GM19240 (cell line): Measurements from ENCODE around the gene KATNB1.
"Not testable (repeated sequence)": the region's sequence is repeated elsewhere in the genome, so short reads cannot be mapped to it uniquely, and the experiment has no call there.

Experiments used
- DNase-seq: peaks from one replicate; pipeline ENCODE4 v3.0.0; 2011; ENCODE audit warnings: low spot score; ENCODE audit not compliant: insufficient read length

The KATNB1 gene

DNA sequence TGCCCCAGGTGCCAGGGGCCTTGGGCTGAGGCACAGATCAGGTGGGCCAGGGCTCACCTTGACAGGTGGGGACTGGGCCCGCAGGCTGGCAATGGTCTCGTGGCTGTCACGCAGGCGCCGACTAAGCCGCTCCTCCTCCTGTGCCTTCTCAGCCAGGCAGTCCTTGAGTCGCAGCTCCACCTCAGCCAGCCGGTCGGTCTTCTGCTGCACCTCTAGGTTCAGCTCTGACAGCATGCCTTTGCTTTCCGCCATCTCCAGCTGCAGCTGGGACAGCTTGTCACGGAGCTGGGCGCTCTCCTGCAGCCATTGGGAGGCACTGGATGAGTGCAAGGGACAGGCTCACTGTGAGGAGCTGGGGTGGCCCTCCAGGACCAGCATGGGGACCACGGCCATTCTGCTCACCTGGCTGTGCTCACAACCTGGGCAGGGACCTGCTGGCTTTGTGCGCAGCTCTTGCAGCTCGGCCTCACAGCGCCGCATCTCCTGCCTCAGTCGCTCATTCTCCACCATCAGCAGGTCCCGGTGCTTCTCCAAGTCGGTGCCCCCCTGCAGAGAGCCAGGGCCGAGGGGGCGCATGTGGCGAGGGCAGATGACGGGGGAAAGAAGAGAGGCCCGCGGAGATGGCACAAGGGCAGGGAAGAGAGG is 35.7 kb downstream of the KATNB1 start:
- no peak for DNase-seq

DNA sequence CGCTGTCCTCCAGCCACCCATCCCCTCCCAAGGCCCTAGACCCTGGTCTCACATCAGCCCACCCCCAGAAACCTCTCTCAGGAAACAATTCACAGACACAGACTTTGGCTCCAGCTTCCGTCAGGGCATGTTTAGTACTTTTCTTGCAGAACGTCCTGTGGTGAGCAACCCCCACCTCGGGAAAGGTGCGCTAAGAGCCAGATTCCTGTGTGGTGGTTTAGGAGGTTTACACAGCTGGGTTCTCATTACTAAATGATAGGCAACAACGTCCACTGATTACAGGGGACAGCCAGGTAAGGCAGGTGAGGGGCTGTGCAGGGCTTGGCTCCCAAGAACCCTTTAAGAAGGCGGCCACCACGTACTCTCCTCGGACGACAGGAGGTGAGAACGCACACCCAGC is 37.4 kb downstream of the KATNB1 start:
- DNase-seq = no peak

DNA sequence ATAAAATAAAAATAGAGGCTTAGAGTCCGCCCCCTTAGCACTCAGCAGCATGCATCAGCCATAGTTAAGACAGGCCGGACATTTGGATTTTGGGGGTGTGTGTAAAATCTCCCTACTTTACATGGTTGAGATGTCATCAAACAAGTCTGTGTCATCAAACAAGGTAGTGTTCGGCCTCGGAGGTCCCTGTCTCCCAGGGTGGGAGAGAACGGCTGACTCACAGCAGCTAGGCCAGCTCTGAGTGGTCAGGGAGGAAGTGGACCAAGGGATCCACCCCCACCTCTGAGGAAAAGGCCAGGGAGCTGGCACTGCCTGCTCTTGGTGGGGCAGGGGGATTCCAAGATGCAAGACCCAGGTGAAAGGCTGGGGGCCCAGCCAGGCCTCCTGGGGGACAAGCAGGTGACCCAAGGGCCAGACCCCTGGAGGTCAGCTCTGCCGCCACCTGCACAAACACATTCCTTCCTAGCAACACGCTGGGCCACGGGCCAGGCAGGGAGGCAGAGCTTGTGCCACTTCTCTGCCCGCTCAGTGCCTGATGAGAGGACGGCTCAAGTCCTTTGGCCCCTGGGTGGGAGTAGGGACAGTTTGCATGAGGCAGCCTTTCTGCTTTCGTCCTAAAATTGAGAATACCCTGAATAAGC is 38.2 kb downstream of the KATNB1 start:
- no peak for DNase-seq

DNA sequence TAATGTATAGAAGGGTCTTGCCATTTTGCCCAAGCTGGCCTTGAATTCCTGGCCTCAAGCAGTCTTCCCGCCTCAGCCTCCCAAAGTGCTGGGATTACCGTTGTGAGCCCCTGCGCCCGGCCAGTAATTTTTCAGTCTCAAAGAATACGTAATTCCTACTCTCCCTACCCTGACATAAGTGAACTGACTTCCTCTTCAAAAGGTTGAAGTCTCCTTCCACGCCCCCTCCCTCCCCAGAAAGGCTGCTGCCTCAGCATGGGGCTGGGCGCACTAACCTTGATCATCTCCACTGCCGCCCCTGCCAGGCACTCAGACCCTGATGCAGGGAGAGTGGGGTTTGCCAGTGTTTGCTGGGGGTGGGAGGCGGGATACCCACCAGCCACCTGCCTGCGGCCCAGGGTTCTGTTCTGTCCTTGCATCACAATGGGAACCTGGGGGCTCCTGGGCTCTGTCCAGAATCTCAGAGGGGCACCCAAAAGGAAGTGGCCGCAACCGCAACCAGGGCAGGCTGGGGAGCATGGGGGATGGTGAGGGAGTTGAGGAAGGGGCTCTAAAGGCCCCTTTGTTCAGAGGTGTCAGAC is 39.2 kb downstream of the KATNB1 start:
- no peak for DNase-seq

DNA sequence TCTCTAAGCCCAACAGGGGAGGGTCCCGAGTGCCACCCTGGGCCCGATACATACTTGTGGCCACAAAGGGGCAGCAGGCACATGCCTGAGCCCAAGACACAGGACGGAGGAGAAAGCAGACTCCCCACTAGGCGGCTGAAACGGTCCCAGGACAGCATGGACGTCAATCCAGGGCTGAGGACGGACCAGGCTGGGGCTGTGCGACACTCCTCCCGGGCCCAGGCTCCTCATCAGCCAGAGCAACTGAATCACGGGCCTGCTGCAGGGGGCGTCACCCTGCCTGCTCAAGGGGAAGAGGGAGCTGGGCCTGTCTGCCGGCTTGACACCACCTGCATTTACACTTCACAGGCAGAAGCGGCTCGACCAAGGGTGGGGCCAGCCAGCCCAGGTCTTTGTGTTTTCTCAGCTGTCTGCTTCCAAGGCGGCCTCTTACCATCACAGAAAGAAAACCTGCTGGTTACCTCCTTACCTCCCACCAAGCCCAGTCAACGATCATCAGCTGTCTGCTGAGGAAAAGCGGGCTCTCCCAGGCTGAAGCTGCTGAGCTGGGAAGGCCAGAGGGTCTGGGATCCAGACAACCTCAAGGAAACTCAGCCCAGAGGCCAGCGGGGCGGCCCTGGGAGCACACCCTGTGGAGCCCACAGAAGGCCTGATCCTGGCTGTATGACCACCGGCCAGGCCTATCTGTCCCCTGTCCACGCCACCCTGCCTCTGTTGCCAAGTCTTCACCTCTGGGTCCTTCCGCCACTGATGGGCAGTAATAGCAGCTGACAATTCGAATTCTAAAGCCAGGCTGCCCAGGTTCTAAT is 40.3 kb downstream of the KATNB1 start:
- DNase-seq = no peak

DNA sequence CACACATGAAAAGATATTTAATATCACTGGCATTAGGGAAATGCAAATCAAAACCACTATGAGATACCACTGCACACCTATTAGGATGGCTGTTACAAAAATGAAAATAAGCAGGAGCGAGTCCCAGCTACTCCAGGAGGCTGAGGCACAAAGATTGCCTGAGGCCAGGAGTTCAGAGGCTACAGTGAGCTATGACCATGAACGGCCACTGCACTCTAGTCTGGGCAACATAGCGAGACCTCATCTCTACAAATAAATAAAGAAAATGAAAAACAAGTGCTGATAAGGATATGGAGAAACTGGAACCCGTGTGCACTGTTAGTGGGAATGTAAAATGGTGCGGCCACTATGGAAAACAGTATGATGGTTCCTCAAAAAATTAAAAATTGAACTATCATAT is 43.1 kb downstream of the KATNB1 start:
- no peak for DNase-seq

DNA sequence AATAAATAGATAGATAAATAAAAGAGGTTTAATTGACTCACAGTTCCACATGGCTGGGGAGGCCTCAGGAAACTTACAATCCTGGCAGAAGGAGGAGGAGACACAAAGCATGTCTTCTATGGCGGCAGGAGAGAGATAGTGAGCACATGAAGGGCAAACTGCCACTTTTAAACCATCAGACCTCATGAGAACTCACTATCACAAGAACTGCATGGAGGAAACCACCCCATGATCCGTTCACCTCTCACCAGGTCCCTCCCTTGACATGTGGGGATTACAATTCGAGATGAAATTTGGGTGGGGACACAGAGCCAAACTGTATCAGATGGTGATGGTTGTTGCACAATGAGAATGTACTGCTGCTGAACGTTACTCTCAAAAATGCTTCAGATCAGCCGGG is 44.3 kb downstream of the KATNB1 start:
- DNase-seq = not testable (repeated sequence)

DNA sequence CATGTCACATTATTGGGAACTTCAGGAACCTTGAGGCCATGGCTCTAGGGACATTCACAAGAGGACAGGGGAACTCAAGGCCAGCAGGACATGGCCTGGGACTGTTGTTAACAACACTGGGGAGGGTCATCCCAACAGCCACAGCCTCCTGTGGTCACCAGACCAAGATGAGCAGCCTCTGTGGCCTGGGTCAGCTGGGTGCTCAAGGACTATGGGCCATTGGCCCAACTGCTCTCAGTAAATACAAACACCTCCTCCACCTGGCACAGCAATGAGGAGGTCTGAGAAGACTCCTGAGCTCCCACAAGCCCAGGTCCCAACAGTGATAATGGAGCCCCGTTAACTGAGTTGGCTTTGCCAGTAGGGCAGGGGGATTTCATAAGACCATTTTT is 45.8 kb downstream of the KATNB1 start:
- no peak for DNase-seq

DNA sequence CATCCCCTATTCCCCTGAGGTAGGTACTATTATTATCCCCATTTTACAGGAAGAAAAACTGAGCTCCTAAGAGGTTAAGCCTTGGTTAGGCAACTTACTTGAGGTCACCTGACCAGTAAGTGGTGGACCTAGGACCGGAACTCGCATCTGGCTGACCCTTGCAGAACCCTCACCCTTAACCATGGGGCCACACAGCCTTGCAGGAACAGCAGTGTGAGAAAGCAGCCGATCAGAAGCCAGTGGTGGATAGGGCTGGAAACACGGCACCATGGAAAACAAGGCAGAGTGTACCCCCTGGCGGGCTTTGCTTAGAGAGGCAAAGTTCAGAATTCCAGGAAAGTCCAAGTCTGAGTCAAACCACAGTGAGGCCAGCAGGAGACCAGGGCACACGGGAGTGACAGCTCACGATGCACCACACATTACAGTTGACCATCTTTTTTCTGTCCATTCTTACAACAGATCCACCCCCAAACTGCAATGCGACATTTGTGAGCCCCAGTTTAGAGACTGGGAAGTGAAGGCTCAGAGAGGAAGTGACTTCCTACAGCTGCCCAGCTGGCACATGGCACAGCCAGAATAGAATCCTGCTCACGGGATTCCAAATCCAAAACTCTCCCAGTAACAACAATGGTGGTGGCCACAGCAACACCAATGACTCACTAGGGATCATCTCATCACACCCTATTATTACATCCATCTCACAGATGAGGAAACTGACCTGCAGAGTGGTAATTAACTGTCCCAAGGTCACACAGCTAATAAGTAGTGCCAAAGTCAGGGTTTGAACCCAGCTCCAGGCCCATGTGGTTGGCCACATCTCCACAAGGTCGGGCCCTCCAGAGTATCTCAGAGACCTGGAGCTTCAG is 46.4 kb downstream of the KATNB1 start:
- no peak for DNase-seq

DNA sequence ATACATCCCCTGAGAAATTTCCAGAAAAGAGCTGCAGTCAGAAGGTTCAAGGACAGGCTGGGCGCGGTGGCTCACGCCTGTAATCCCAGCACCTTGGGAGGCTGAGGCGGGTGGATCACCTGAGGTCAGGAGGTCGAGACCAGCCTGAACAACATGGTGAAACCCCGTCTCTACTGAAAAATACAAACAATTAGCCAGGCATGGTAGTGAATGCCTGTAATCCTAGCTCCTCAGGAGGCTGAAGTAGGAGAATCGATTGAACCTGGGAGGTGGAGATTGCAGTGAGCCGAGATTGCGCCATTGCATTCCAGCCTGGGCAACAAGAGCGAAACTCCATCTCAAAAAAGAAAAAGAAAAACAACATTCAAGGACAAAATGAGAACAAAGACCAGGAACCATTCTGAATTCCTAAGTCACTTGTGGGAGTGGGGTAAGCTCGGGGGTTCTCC is 47.1 kb downstream of the KATNB1 start:
- not testable (repeated sequence) for DNase-seq

DNA sequence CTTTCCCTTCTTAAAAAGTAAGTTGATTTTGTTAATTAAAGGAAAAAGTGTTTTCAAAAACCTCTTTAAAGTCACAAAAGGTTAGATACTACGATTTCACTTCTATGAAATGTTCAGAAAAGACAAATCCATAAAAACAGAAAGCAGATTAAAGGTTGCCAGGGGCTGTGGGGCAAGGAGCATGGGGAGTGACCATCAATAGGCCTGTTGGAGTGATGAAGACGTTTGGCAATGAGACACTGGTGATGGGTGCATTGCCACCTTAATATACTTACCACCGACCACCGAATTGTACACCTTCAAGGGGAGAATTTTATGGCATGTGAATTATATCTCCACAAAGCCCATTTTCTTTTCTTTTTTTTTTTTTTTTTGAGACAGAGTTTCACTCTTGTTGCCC is 47.5 kb downstream of the KATNB1 start:
- DNase-seq = no peak

DNA sequence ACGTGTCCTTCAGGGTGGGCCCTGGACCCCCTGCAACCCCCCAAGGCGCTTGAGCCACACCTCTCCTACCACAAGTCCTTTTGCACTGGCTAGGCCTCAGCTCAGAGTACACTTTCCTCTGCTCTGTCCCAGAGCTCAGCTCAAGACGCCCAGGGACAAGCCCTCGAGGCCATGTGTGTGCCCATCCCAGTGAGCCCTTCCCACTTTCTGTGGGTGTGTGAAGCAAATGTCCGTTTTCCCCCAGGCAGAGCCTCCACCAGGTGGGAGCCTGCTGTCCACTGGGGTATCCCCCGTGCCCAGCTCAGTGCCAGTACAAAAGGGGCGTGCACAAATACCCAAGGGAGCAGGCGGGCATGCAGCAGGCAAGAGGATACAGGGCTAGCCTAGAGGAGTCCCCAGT is 48.3 kb downstream of the KATNB1 start:
- DNase-seq = no peak

DNA sequence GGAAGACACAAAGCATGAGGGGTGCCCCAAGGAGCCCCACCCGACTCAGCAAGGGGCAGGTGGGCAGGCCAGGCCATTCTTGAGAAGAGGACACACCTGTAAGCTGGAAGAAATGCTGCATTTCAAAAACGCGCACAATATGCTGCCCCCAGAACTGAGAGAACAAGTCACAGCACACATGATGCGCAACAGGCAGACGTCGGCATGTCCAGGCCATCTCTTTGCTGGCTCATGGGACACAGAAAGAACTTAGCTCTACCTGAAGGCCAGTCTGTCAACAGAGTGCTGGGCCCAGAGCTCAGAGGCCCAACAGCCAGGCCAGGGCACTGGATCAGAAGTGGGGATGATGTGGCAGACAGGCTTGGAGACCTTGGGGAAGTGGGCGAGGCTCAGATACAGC is 48.8 kb downstream of the KATNB1 start:
- DNase-seq = no peak

DNA sequence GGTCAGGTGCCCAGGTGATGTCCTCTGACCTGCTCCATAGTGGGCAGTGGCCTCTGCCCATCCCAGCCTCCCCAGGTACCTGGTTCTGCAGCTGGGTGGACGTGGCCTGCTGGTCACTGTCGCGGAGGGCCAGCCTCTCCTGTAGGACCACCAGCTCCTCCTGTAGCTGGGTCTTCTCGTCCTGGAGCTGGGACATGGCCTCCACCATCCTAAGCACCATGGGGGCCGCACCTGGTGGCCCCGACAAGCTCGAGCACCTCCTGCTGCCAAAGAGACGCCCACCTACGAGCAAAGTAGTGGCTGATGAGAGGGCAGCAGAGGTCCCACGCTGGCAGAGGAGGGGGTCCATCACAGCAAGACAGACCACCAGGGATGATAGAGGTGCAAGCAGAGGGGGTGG is 49.8 kb downstream of the KATNB1 start:
- no peak for DNase-seq

DNA sequence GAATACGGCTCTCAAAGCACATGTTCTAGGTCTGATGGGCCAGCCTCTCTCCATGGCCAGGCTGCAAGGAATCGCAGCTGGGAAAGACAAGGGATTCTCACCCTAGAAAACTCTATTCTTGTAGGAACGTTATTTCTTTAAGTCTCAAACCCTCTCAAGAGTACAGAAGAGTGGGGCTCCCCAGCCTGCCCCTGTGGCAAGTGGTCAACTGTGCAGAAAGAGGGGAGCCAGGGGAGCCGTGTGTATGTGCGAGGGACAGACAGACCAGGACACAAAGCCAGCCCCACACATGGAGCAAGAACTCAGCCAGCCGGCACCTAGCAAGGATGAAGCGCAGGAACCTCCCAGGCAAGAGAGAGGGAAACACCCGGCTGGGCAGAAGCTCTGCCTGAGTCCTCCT is 50.4 kb downstream of the KATNB1 start:
- no peak for DNase-seq

DNA sequence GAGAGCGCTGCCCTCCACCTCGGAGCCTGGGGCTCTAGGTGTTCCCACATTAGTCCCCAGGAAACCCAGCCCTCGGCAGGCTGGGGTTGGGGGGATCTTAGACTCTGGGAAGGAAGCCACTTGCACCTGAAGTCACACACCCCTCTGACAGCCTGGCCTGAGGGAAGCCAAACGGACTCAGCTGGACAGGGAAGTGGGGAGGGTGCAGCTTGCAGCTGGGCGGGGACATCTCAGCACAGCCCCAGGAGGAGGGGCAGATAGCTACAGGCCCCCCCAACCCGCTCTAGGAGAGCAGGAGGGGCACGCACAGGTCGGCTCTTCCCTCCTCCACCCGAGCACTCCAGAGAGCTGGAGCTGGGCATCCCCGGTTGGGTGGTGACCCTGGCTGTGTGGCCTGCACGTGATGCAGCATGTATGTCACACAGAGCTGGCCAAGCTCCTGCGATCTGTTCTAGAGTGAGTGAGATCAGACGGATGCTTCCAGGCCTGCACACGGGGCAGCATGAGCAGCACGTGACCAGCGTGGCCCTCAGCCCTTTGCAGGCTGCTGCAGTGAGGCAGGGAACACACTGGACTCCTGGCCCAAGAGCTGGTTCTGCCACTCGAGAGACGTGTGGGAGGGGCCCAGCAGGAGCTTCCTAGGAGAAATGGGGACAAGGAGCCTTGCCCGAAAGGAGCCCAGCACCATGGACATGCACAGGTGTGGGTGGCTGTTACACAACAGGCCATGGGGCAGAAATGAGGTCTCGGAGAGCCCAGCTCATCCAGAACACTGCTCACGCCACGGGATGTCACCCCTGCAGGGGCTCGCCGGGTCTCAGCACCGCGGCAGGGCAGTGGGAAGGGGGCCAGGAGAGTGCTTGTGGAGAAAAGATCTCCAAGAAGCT is 51.3 kb downstream of the KATNB1 start:
- DNase-seq = no peak

DNA sequence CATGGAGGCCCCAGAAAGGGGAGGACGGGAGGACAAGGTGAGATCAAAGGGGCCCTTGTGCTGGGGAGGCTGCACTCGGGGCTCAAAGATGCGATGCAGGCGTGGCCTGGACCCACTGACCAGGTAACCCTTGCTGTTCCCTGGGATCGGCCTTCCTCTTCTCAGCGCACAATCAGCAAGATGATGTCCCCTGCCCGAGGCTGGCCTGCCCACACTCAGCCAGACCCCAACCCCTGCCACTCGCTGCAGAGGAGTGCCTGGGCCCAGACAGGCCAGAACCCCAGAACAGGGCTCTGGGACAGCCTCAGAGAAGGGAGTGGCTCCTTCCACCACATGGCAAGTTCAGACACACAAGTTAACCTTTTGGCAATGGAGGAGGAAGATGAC is 51.9 kb downstream of the KATNB1 start:
- no peak for DNase-seq

DNA sequence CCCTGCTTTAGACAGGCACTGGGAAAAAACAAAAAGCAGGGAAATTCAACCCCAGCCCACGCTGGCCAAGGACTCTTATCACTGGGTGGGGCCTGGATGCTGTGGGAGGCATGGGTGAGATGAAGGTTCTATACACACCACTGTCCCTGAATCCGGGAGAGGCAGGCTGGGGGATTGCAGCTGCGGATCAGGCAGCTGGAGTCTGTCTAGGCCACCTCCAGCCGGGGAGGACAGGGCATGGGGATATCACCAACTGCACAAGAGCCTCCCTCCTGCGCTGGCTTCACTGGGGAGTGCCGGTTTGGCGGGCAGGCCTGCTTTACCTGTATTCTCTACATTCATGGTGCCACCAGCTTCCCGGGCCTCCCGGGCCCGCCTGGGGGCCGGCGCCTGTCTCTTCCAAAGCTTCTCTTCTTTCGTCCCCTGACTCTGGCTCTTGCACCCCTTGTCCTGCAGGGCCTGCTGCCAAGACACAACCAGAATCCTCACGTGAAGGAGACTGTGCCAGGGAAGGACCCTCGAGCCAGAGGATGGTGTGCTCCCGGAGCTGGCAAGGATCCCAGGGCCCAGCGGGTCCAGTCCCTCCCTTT is 52.8 kb downstream of the KATNB1 start:
- DNase-seq = no peak

DNA sequence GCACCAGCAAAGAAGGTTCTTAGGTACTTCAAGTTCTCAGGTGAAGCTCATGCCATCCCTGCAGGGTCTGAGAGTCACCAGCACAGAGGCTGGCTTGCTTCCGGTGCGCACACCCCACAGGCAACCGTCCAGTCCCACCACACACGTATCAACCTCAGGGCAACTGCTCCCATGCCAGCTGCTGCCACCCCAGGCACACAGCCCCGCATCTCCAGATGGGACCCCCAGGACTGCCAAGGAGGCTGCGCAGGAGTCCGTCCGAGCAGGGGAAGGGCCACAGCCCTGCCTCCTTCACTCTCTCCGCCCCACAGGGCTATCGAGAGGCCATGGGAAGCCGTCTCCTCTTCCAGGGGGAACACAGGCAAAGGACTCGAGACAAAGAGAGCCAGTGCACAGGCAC is 53.4 kb downstream of the KATNB1 start:
- no peak for DNase-seq
